CD4-positive, alpha-beta T cell treated with Interferon gamma for 1 hour (primary cell): Measurements from ENCODE around the gene HPGD.

Experiments used
- DNase-seq: peaks from one replicate; pipeline ENCODE4 v3.0.0-alpha.2; 2020

Gene HPGD

GRCh38 chr4:174467107-174467506, 55.2 kb downstream of the HPGD start:
- DNase-seq = no peak

GRCh38 chr4:174464949-174465348, 57.3 kb downstream of the HPGD start:
- DNase-seq = no peak

GRCh38 chr4:174461466-174462106, 60.7 kb downstream of the HPGD start:
- no peak for DNase-seq

- no peak for DNase-seq
Observed at GRCh38 chr4:174460684-174461083, 61.6 kb downstream of the HPGD start.

GRCh38 chr4:174457468-174457867, 64.8 kb downstream of the HPGD start:
- no peak for DNase-seq

- DNase-seq = no peak
Observed at GRCh38 chr4:174454815-174455473, 67.3 kb downstream of the HPGD start.

- no peak for DNase-seq
Observed at GRCh38 chr4:174451718-174452296, 70.5 kb downstream of the HPGD start.

- DNase-seq = no peak
Observed at GRCh38 chr4:174450786-174451125, 71.5 kb downstream of the HPGD start.

- no peak for DNase-seq
Observed at GRCh38 chr4:174449944-174450785, 72.1 kb downstream of the HPGD start.

- no peak for DNase-seq
Observed at GRCh38 chr4:174449152-174449551, 73.1 kb downstream of the HPGD start.

GRCh38 chr4:174444390-174444789, 77.9 kb downstream of the HPGD start:
- no peak for DNase-seq
